Fibroblast of pulmonary artery (primary cell): ENCODE results near the gene GPR158.

Experiments
- DNase-seq: peaks from one replicate; pipeline ENCODE4 v3.0.0-alpha.2; 2010; ENCODE audit warnings: low read depth
- H3K4me3 ChIP-seq: replicated peaks from 2 replicates; pipeline ENCODE4 v1.5.1; 2011; ENCODE audit warnings: low read depth, mild to moderate bottlenecking, control low read depth, low read length, moderate library complexity
- CTCF ChIP-seq: IDR thresholded peaks from 2 replicates; pipeline ENCODE4 v1.5.1; 2011; ENCODE audit warnings: mild to moderate bottlenecking, control low read depth, low read length, inconsistent platforms; ENCODE audit errors: missing control alignments

The GPR158 gene

DNA sequence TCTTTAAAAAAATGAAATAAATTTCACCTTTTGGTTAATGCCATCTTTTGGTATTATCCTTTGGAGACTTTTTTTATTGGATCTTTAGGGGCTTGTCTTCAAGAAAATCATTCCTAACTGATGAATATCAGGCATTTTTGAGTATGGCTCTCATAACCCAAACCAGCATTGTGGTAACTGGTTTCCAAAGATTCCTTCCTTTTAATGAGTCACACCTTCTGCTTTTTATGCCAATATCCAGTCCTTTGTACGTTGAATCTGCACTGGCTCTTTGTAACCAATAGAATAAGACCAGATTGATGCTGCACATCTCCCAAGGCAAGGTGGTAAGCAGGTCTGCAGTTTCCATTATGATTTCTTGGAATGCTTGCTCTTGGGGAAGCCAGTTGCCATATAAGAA is 89.1 kb downstream of the GPR158 start:
- H3K4me3 ChIP-seq: no peak overlapping the region
- TF ChIP-seq CTCF: no peak
- DNase-seq: no peak

DNA sequence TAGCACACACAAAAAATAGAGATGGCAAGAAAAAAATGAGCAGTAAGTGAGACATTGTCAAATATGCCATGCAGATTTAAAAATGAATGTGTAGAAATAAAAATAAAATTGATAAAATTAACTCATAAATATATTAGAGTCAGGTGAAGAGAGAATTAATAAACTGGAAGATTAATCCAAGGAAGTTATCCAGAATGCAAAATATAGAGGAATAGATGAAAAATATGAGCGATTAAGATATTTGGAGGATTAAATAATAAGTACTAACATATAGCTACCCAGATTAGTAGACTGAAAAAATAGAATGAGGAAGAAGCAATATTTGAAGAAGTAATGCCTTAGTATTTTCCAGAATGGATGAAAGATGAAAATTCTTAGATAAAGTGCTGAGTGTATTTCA is 103.4 kb downstream of the GPR158 start:
- TF ChIP-seq CTCF: no peak
- no peak overlapping the region for H3K4me3 ChIP-seq
- no peak for DNase-seq

GRCh38 chr10:25280076-25280475 is 105.3 kb downstream of the GPR158 start:
- H3K4me3 ChIP-seq: no peak overlapping the region
- no peak for DNase-seq
- TF ChIP-seq CTCF: no peak

GRCh38 chr10:25280573-25280972 is 105.8 kb downstream of the GPR158 start:
- TF ChIP-seq CTCF: no peak
- no peak for DNase-seq
- H3K4me3 ChIP-seq: no peak overlapping the region

GRCh38 chr10:25285809-25286208 is 111.0 kb downstream of the GPR158 start:
- no peak for TF ChIP-seq CTCF
- H3K4me3 ChIP-seq: no peak overlapping the region
- no peak for DNase-seq

DNA sequence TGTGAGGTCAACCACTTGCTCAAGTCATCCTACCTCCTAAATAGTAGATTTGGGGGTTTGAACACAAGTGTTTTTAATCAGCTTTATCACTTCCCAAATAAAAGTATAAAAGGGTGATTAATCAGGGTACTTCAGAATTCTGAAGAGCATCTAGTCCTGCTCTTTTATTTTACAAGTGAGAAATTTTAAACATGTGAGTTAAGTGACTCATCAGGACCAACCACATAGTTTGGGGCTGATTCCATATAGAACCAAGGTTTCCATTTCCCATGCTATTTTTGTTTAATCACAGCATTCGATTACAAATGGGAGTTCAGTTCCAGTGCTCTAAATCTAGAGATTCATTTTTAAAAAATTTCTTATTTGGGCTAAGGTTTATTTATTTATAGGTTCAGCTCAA is 113.4 kb downstream of the GPR158 start:
- DNase-seq: no peak
- TF ChIP-seq CTCF: no peak
- no peak overlapping the region for H3K4me3 ChIP-seq

- DNase-seq: peak; percentile 54
- H3K4me3 ChIP-seq: no peak overlapping the region
- TF ChIP-seq CTCF: no peak
Observed at GRCh38 chr10:25294032-25294926, 119.5 kb downstream of the GPR158 start.
